Germinal center (tissue), 1 donor: ENCODE results near the gene UCK1.
A peak's percentile ranks its signal among the peaks of the same experiment; 100 is the strongest.

Experiments
- DNase-seq: peaks from one replicate; pipeline ENCODE4 v3.0.0; 2012; ENCODE audit warnings: mixed read lengths, low spot score

Gene UCK1

GRCh38 chr9:131496844-131497405, 34.1 kb downstream of the UCK1 start:
- DNase-seq: no peak

- no peak for DNase-seq
Measured at GRCh38 chr9:131495785-131496184, 35.3 kb downstream of the UCK1 start.

GRCh38 chr9:131494296-131494870, 36.7 kb downstream of the UCK1 start:
- no peak for DNase-seq

- no peak for DNase-seq
Measured at GRCh38 chr9:131492070-131492469, 39.0 kb downstream of the UCK1 start.

- DNase-seq: no peak
Measured at GRCh38 chr9:131491001-131491710, 39.9 kb downstream of the UCK1 start.

GRCh38 chr9:131490514-131490913, 40.5 kb downstream of the UCK1 start:
- DNase-seq: no peak

- DNase-seq: no peak
Measured at GRCh38 chr9:131487621-131488031, 43.4 kb downstream of the UCK1 start.

GRCh38 chr9:131487001-131487400, 44.1 kb downstream of the UCK1 start:
- no peak for DNase-seq

GRCh38 chr9:131485728-131486422, 45.2 kb downstream of the UCK1 start:
- DNase-seq: no peak

GRCh38 chr9:131485206-131485605, 45.9 kb downstream of the UCK1 start:
- no peak for DNase-seq

- DNase-seq: no peak
Measured at GRCh38 chr9:131484560-131485185, 46.4 kb downstream of the UCK1 start.

GRCh38 chr9:131484051-131484445, 47.0 kb downstream of the UCK1 start:
- no peak for DNase-seq

GRCh38 chr9:131483319-131484050, 47.6 kb downstream of the UCK1 start:
- no peak for DNase-seq

- DNase-seq: no peak
Measured at GRCh38 chr9:131482343-131483006, 48.6 kb downstream of the UCK1 start.

- DNase-seq: no peak
Measured at GRCh38 chr9:131481441-131482342, 49.4 kb downstream of the UCK1 start.

GRCh38 chr9:131480258-131480657, 50.8 kb downstream of the UCK1 start:
- no peak for DNase-seq

- DNase-seq: no peak
Measured at GRCh38 chr9:131478911-131479310, 52.2 kb downstream of the UCK1 start.

- peak; percentile 47 for DNase-seq
Measured at GRCh38 chr9:131478421-131478868, 52.6 kb downstream of the UCK1 start.

- no peak for DNase-seq
Measured at GRCh38 chr9:131477816-131478419, 53.1 kb downstream of the UCK1 start.

- no peak for DNase-seq
Measured at GRCh38 chr9:131477367-131477766, 53.7 kb downstream of the UCK1 start.
